H1 (cell line): Measurements from ENCODE around the gene SH3RF3. TPM values are rescaled to one million over a fixed set of nuclear protein-coding genes. Genes with fewer than 3 reads are reported as not detected.

Source experiments
- CTCF ChIA-PET: fragments of 300-600 bp; sonication (Branson Sonifier 250); formaldehyde crosslinking; loops from one replicate; lab custom pipeline; 2021; ENCODE audit not compliant: partially characterized antibody; lab: Charles Lee
- POLR2A ChIA-PET: fragments of 300-600 bp; sonication (Branson Sonifier 250); formaldehyde crosslinking; loops from one replicate; lab custom pipeline; 2021; ENCODE audit warnings: inconsistent platforms; ENCODE audit not compliant: partially characterized antibody; lab: Charles Lee
- DNase-seq, 2 experiments: peaks; one replicate each; pipeline versions ENCODE4 v3.0.0 to v3.0.0-alpha.2; 2010 to 2022; ENCODE audit warnings: low spot score in 2 of 2, low read depth in 1 of 2, mixed read lengths in 1 of 2
- FAIRE-seq: peaks from 2 replicates; lab custom pipeline; 2011; peaks lifted over from hg19 to GRCh38; lab: Jason Lieb, UNC
- H2AFZ ChIP-seq: 2 replicates; pipeline ENCODE4 v1.8.1; 2012; ENCODE audit warnings: low read length, inconsistent platforms
- H2AK5ac ChIP-seq: 2 replicates; pipeline ENCODE4 v1.6.1; 2013; ENCODE audit warnings: low read depth, low read length
- H2BK120ac ChIP-seq: replicated peaks from 2 replicates; pipeline ENCODE3; 2013; ENCODE audit warnings: low read depth, low read length, inconsistent platforms
- H2BK12ac ChIP-seq: 2 replicates; pipeline ENCODE4 v1.6.1; 2013; ENCODE audit warnings: low read depth, low read length
- H2BK15ac ChIP-seq: 2 replicates; pipeline ENCODE4 v1.6.1; 2013; ENCODE audit warnings: low read length
- H2BK20ac ChIP-seq: 2 replicates; pipeline ENCODE4 v1.6.1; 2013; ENCODE audit warnings: low read length
- H2BK5ac ChIP-seq: 2 replicates; pipeline ENCODE4 v1.6.1; 2013; ENCODE audit warnings: low read depth, low read length
- H3K14ac ChIP-seq: 2 replicates; pipeline ENCODE4 v1.6.1; 2013; ENCODE audit warnings: inconsistent platforms; ENCODE audit not compliant: insufficient read length
- H3K18ac ChIP-seq: 2 replicates; pipeline ENCODE4 v1.6.1; 2013; ENCODE audit warnings: low read length; ENCODE audit errors: extremely low read depth
- H3K23ac ChIP-seq: 2 replicates; pipeline ENCODE4 v1.6.1; 2013; ENCODE audit warnings: inconsistent platforms; ENCODE audit not compliant: insufficient read length
- H3K23me2 ChIP-seq: 2 replicates; pipeline ENCODE4 v1.6.1; 2013; ENCODE audit warnings: low read depth, low read length
- H3K27ac ChIP-seq: 2 replicates; pipeline ENCODE4 v1.6.1; 2011; ENCODE audit warnings: low read depth, low read length, inconsistent platforms
- H3K27me3 ChIP-seq, 4 experiments: replicated peaks in 1 of 4; 1 replicate in 1 of 4; 2 replicates in 3 of 4; pipeline versions ENCODE4 v1.6.1 to v1.8.1; 2011 to 2013; ENCODE audit warnings: low read length in 3 of 4, mild to moderate bottlenecking in 3 of 4, inconsistent platforms in 2 of 4, mixed read lengths in 2 of 4, moderate library complexity in 1 of 4; ENCODE audit not compliant: control insufficient read depth in 3 of 4, insufficient read depth in 3 of 4; ENCODE audit errors: extremely low read depth in 1 of 4
- H3K36me3 ChIP-seq, 4 experiments: 2 replicates each; pipeline versions ENCODE4 v1.6.1 to v1.8.1; 2011 to 2013; ENCODE audit warnings: mild to moderate bottlenecking in 4 of 4, low read length in 3 of 4, moderate library complexity in 2 of 4, control low read depth in 1 of 4, inconsistent platforms in 1 of 4; ENCODE audit not compliant: insufficient read depth in 4 of 4, control insufficient read depth in 2 of 4
- H3K4ac ChIP-seq: replicated peaks from 2 replicates; pipeline ENCODE3; 2013; ENCODE audit warnings: low read length, low read depth, mixed read lengths, inconsistent platforms; ENCODE audit not compliant: insufficient read length
- H3K4me1 ChIP-seq, 4 experiments: replicated peaks in 1 of 4; 1 replicate in 1 of 4; 2 replicates in 3 of 4; pipeline versions ENCODE4 v1.6.1 to v1.8.1; 2011 to 2013; ENCODE audit warnings: low read length in 3 of 4, inconsistent platforms in 2 of 4, mixed read lengths in 1 of 4; ENCODE audit not compliant: insufficient read depth in 4 of 4, control insufficient read depth in 3 of 4
- H3K4me2 ChIP-seq, 2 experiments: 2 replicates each; pipeline versions ENCODE4 v1.6.1 to v1.8.1; 2011 to 2013; ENCODE audit warnings: low read depth in 2 of 2, low read length in 2 of 2, control low read depth in 1 of 2, inconsistent platforms in 1 of 2, mild to moderate bottlenecking in 1 of 2; ENCODE audit not compliant: insufficient read depth in 1 of 2
- H3K4me3 ChIP-seq, 4 experiments: fragments of 200-600, 300-600 bp in 1 of 4; sonication (generic), shearing (Covaris generic), sonication (Bioruptor Twin) in 1 of 4; 2 replicates each; pipeline versions ENCODE4 v1.5.1 to v1.8.1; 2011 to 2016; ENCODE audit warnings: low read length in 4 of 4, low read depth in 3 of 4, control low read depth in 2 of 4, inconsistent platforms in 2 of 4, mild to moderate bottlenecking in 2 of 4, mixed read lengths in 1 of 4, moderate library complexity in 1 of 4; ENCODE audit not compliant: insufficient read depth in 2 of 4; ENCODE audit errors: extremely low read depth in 1 of 4
- H3K56ac ChIP-seq: replicated peaks from 2 replicates; pipeline ENCODE3; 2013; ENCODE audit warnings: low read depth, mild to moderate bottlenecking, mixed read lengths, low read length, inconsistent platforms; ENCODE audit not compliant: insufficient read length
- H3K79me1 ChIP-seq: 2 replicates; pipeline ENCODE4 v1.6.1; 2013; ENCODE audit warnings: low read depth, low read length, control low read depth
- H3K79me2 ChIP-seq, 2 experiments: 2 replicates each; pipeline versions ENCODE4 v1.6.1 to v1.8.1; 2012 to 2013; ENCODE audit warnings: low read length in 2 of 2, mild to moderate bottlenecking in 2 of 2, inconsistent platforms in 1 of 2; ENCODE audit not compliant: insufficient read depth in 2 of 2, control insufficient read depth in 1 of 2
- H3K9ac ChIP-seq, 4 experiments: replicated peaks in 1 of 4; 1 replicate in 1 of 4; 2 replicates in 3 of 4; pipeline versions ENCODE4 v1.6.1 to v1.8.1; 2011 to 2013; ENCODE audit warnings: low read depth in 3 of 4, low read length in 3 of 4, control low read depth in 2 of 4, mild to moderate bottlenecking in 2 of 4, moderate library complexity in 2 of 4, inconsistent platforms in 1 of 4; ENCODE audit errors: extremely low read depth in 1 of 4
- H3K9me3 ChIP-seq, 2 experiments: 2 replicates each; pipeline versions ENCODE4 v1.6.1 to v1.8.1; 2012 to 2013; ENCODE audit warnings: mild to moderate bottlenecking in 2 of 2, moderate library complexity in 2 of 2, control low read depth in 1 of 2, inconsistent platforms in 1 of 2, low read depth in 1 of 2, low read length in 1 of 2, mixed read lengths in 1 of 2; ENCODE audit not compliant: insufficient read depth in 2 of 2
- H4K20me1 ChIP-seq, 2 experiments: replicated peaks in 1 of 2; 2 replicates each; pipeline versions ENCODE3 to v1.8.1; 2011 to 2013; ENCODE audit warnings: inconsistent platforms in 2 of 2, low read length in 2 of 2, mild to moderate bottlenecking in 1 of 2; ENCODE audit not compliant: insufficient read depth in 2 of 2, control insufficient read depth in 1 of 2
- H4K5ac ChIP-seq: 2 replicates; pipeline ENCODE4 v1.6.1; 2013; ENCODE audit warnings: low read length, low read depth, mixed read lengths, inconsistent platforms; ENCODE audit not compliant: insufficient read length
- H4K8ac ChIP-seq: 2 replicates; pipeline ENCODE4 v1.8.0; 2013; ENCODE audit warnings: mild to moderate bottlenecking, moderate library complexity, low read length, inconsistent platforms; ENCODE audit not compliant: insufficient read depth; ENCODE audit errors: extremely low read depth
- H4K91ac ChIP-seq: replicated peaks from 2 replicates; pipeline ENCODE3; 2013; ENCODE audit warnings: low read length, mixed read lengths, inconsistent platforms; ENCODE audit not compliant: insufficient read length
- CREB1 ChIP-seq: IDR thresholded peaks from 2 replicates; pipeline ENCODE4 v1.6.1; 2012; ENCODE audit warnings: inconsistent platforms
- KDM4A ChIP-seq: IDR thresholded peaks from one replicate; pipeline ENCODE4 v1.7.1; 2012; ENCODE audit warnings: low read depth, mild to moderate bottlenecking, moderate library complexity, low read length, inconsistent platforms; ENCODE audit not compliant: severe bottlenecking
- RXRA ChIP-seq: IDR thresholded peaks from 2 replicates; pipeline ENCODE4 v1.6.1; 2011; ENCODE audit warnings: low read depth, mild to moderate bottlenecking, low read length, moderate library complexity; ENCODE audit not compliant: insufficient read depth
- SP1 ChIP-seq: IDR thresholded peaks from 2 replicates; pipeline ENCODE4 v1.6.1; 2011; ENCODE audit warnings: low read depth, low read length
- TAF1 ChIP-seq: IDR thresholded peaks from 2 replicates; pipeline ENCODE4 v1.6.1; 2011; ENCODE audit warnings: mild to moderate bottlenecking, low read depth, low read length
- TCF12 ChIP-seq: IDR thresholded peaks from 2 replicates; pipeline ENCODE4 v1.6.1; 2011; ENCODE audit warnings: low read depth, mild to moderate bottlenecking, low read length
- ZNF274 ChIP-seq: IDR thresholded peaks from 2 replicates; pipeline ENCODE4 v1.7.0; 2012; ENCODE audit warnings: low read length, borderline replicate concordance; ENCODE audit errors: extremely low read depth
- WGBS, 2 experiments: shearing (Covaris generic) in 1 of 2; methylation state at CpG; one replicate each; pipeline versions ENCODE4 v1.1.6 to v1.1.7; 2013 to 2015; ENCODE audit warnings: low lambda C conversion rate in 2 of 2, mixed read lengths in 2 of 2, inconsistent platforms in 1 of 2, low coverage in 1 of 2, missing lambda C conversion rate in 1 of 2; ENCODE audit not compliant: insufficient replicate concordance in 2 of 2, insufficient coverage in 1 of 2, insufficient read length in 1 of 2; ENCODE audit errors: extremely low coverage in 1 of 2, missing lambda C conversion rate in 1 of 2; 5-methylcytosine and 5-hydroxymethylcytosine counted together
- polyA plus RNA-seq, 7 experiments: library from polyadenylated mRNA; depleted of rRNA in 3 of 7; stranded (reverse) in 5 of 7; unstranded in 2 of 7; fragments of >200 nt in 5 of 7; fragments of 200-250 nt in 2 of 7; gene quantifications; 1 replicate in 5 of 7; 2 replicates in 1 of 7; 4 replicates in 1 of 7; pipeline versions ENCODE4 v1.2.1 to v1.2.3, GENCODE V29; 2011 to 2013; ENCODE audit warnings: missing spikeins in 2 of 7, mixed read lengths in 2 of 7
- total RNA-seq: library from RNA; stranded (reverse); fragmentation: NEBNext Ultra II Directional; extraction: Animal tissue kit (Norgen Biotek cat#: 25700); gene quantifications from 2 replicates; pipeline ENCODE4 v1.2.1, GENCODE V29; 2021

SH3RF3 gene
- total and polyA plus RNA-seq, 2 of the 8 experiments (the other 6 are each of a cell fraction or from before 2014, with no cell fraction given), result 0.11 to 0.65 TPM

GRCh38 chr2:109214651-109215371 is 85.8 kb downstream of the SH3RF3 start:
- Histone ChIP-seq H4K20me1 (no peaks in the 10 kb centered on the region), H4K8ac (no peak overlapping the region), H3K4me1 (no peaks in the 10 kb centered on the region; a peak in 1 of 7 replicates), H3K27me3 (no peaks in the 10 kb centered on the region; a peak in 1 of 7 replicates), H3K18ac (no peak overlapping the region), H4K5ac (no peak overlapping the region), H2BK5ac (no peak overlapping the region), H2BK12ac (no peak overlapping the region), H2BK120ac (no peak overlapping the region), H3K9ac (no peak overlapping the region), H3K36me3 (no peaks in the 10 kb centered on the region), H3K4ac (no peak overlapping the region), H2BK15ac (no peak overlapping the region), H3K9me3 (no peaks in the 10 kb centered on the region), H3K79me2 (no peaks in the 10 kb centered on the region), H2AK5ac (no peak overlapping the region), H3K4me2 (no peak overlapping the region), H3K23me2 (no peaks in the 10 kb centered on the region), H3K56ac (no peak overlapping the region), H3K14ac (no peak overlapping the region), H4K91ac (no peak overlapping the region), H3K27ac (no peak overlapping the region), H3K23ac (no peak overlapping the region), H3K79me1 (no peaks in the 10 kb centered on the region), H2AFZ (no peak overlapping the region), H2BK20ac (no peak overlapping the region), H3K4me3 (no peak overlapping the region)
- no peak for FAIRE-seq
- ChIA-PET POLR2A (no interaction called here), CTCF (interaction anchor here (1.1 to 2.0 kb wide), 6 partner anchors 10 to 295 kb away, joined by 3 to 10 read pairs (median 4); no protein-coding TSS in a partner anchor)
- 92% methylated on average over 11 of the region's 11 CpGs; no CpG with 5 or more reads in 1 of the 2 experiments for WGBS, 2 experiments
- DNase-seq, result no peak
- no peak for TF ChIP-seq TCF12
- TF ChIP-seq ZNF274, result no peak
- no peak for TF ChIP-seq TAF1
- no peak for TF ChIP-seq SP1
- TF ChIP-seq CREB1, result no peak
- TF ChIP-seq RXRA, result no peak
- no peak for TF ChIP-seq KDM4A
